PC-3 (cell line): ENCODE results near the gene LARP6. TPM values are rescaled to one million over a fixed set of nuclear protein-coding genes. Genes with fewer than 3 reads are reported as not detected.

Experiments used
- ATAC-seq: fragments of 200-7000 bp; cut with Tn5 transposase; 2 replicates; pipeline ENCODE4 v1.9.1; 2020; ENCODE audit warnings: mild to moderate bottlenecking, moderate library complexity
- BruUV-seq: library from RNA; stranded (reverse); fragments of 400-500 nt; replicated peaks from 2 replicates; lab custom pipeline; 2021; lab: Mats Ljungman, UMichigan
- CTCF ChIA-PET: fragments of 300-600 bp; sonication (Branson Sonifier 250); formaldehyde crosslinking; loops from one replicate; lab custom pipeline; 2022; ENCODE audit warnings: antibody characterized with exemption; lab: Charles Lee
- POLR2A ChIA-PET: fragments of 300-600 bp; sonication (Branson Sonifier 250); formaldehyde crosslinking; loops from one replicate; lab custom pipeline; 2022; ENCODE audit warnings: antibody characterized with exemption; ENCODE audit not compliant: unreplicated experiment; lab: Charles Lee
- DNase-seq: peaks from one replicate; pipeline ENCODE4 v3.0.0-alpha.2; 2015
- H2AFZ ChIP-seq: fragments of 300-600 bp; sonication (generic); 2 replicates; pipeline ENCODE4 v1.6.0; 2016; ENCODE audit warnings: antibody characterized with exemption, low read length
- H3F3A ChIP-seq: fragments of 300-600 bp; sonication (generic); one replicate; pipeline ENCODE4 v1.6.0; 2017; ENCODE audit warnings: antibody characterized with exemption, low read length, control low read depth, mild to moderate bottlenecking; ENCODE audit not compliant: unreplicated experiment
- H3K27ac ChIP-seq: fragments of 300-600 bp; sonication (generic); 2 replicates; pipeline ENCODE4 v1.5.1; 2016; ENCODE audit warnings: mild to moderate bottlenecking, low read length
- H3K27me3 ChIP-seq: fragments of 300-600 bp; sonication (generic); 2 replicates; pipeline ENCODE4 v1.6.1; 2016; ENCODE audit warnings: low read length, mixed read lengths
- H3K36me3 ChIP-seq: fragments of 300-600 bp; sonication (generic); 2 replicates; pipeline ENCODE4 v1.6.1; 2016; ENCODE audit warnings: low read depth, mixed run types, low read length, mixed read lengths
- H3K4me1 ChIP-seq: fragments of 300-600 bp; sonication (generic); 2 replicates; pipeline ENCODE4 v1.5.1; 2016; ENCODE audit warnings: low read length; ENCODE audit not compliant: insufficient read depth
- H3K4me2 ChIP-seq: fragments of 300-600 bp; sonication (generic); 2 replicates; pipeline ENCODE4 v1.6.0; 2016; ENCODE audit warnings: low read length
- H3K4me3 ChIP-seq: fragments of 300-600 bp; sonication (generic); 2 replicates; pipeline ENCODE4 v1.5.1; 2016; ENCODE audit warnings: mild to moderate bottlenecking, low read length, mixed read lengths
- H3K79me2 ChIP-seq: fragments of 300-600 bp; sonication (generic); 2 replicates; pipeline ENCODE4 v1.6.1; 2017; ENCODE audit warnings: low read length, mixed read lengths
- H3K9ac ChIP-seq: fragments of 300-600 bp; sonication (generic); 2 replicates; pipeline ENCODE4 v1.6.0; 2016; ENCODE audit warnings: mild to moderate bottlenecking, low read length
- H3K9me2 ChIP-seq: fragments of 300-600 bp; sonication (generic); replicated peaks from 2 replicates; pipeline ENCODE4 v1.6.1; 2016; ENCODE audit warnings: mixed run types, low read length, mixed read lengths
- H3K9me3 ChIP-seq: fragments of 300-600 bp; sonication (generic); 2 replicates; pipeline ENCODE4 v1.6.1; 2016; ENCODE audit warnings: low read length, mixed read lengths
- H4K20me1 ChIP-seq: fragments of 300-600 bp; sonication (generic); 2 replicates; pipeline ENCODE4 v1.6.1; 2016; ENCODE audit warnings: low read length, mixed read lengths
- EZH2 ChIP-seq: fragments of 300-600 bp; sonication (generic); IDR thresholded peaks from one replicate; pipeline ENCODE4 v1.6.1; 2017; ENCODE audit warnings: antibody characterized with exemption, mild to moderate bottlenecking, low read length; ENCODE audit not compliant: unreplicated experiment
- EZH2phosphoT487 ChIP-seq: fragments of 300-600 bp; sonication (generic); IDR thresholded peaks from 2 replicates; pipeline ENCODE4 v1.6.1; 2018; ENCODE audit warnings: mild to moderate bottlenecking, antibody characterized with exemption, low read length, borderline replicate concordance
- intact Hi-C: fragments of 100-400 bp; cut with micrococcal nuclease; formaldehyde crosslinking; loops from 2 replicates; pipeline ENCODE4 v1.9.0; 2023
- total RNA-seq: library from RNA; depleted of rRNA; stranded (reverse); fragments of >200 nt; gene quantifications from 2 replicates; pipeline ENCODE4 v1.2.3, GENCODE V29; 2014
- TF ChIP-seq, protein P1 (sequence below): fragments of 300-600 bp; sonication (generic); conservative IDR thresholded peaks from 2 replicates; pipeline ENCODE4 v1.5.1; 2017; ENCODE audit warnings: antibody characterized with exemption, low read depth, mild to moderate bottlenecking, low read length

Gene LARP6
- total RNA-seq, 1 experiment from 2014 or later = 133 TPM

GRCh38 chr15:70876683-70877082 lies 22.7 kb upstream of the LARP6 start:
- H3K27ac ChIP-seq = no peak overlapping the region
- intact Hi-C loops = loop anchor here (5.0 to 10.0 kb wide), 2 partner anchors 112 to 199 kb away; partner anchors contain the start of gene UACA
- peaks cover 23% of the 10 kb centered on the region for H3K4me1 ChIP-seq
- H2AFZ ChIP-seq = no peak overlapping the region; the same call in 1 of the 2 replicates
- no TSS peak for BruUV-seq
- H3K9ac ChIP-seq = no peak overlapping the region
- H3K79me2 ChIP-seq = no peaks in the 10 kb centered on the region
- no peaks in the 10 kb centered on the region for H4K20me1 ChIP-seq
- POLR2A ChIA-PET = no interaction called here
- ATAC-seq = no peak
- no peak overlapping the region for H3K4me2 ChIP-seq
- no peaks in the 10 kb centered on the region for H3F3A ChIP-seq
- CTCF ChIA-PET = no interaction called here
- no peak for TF ChIP-seq EZH2
- TF ChIP-seq, protein P1, sequence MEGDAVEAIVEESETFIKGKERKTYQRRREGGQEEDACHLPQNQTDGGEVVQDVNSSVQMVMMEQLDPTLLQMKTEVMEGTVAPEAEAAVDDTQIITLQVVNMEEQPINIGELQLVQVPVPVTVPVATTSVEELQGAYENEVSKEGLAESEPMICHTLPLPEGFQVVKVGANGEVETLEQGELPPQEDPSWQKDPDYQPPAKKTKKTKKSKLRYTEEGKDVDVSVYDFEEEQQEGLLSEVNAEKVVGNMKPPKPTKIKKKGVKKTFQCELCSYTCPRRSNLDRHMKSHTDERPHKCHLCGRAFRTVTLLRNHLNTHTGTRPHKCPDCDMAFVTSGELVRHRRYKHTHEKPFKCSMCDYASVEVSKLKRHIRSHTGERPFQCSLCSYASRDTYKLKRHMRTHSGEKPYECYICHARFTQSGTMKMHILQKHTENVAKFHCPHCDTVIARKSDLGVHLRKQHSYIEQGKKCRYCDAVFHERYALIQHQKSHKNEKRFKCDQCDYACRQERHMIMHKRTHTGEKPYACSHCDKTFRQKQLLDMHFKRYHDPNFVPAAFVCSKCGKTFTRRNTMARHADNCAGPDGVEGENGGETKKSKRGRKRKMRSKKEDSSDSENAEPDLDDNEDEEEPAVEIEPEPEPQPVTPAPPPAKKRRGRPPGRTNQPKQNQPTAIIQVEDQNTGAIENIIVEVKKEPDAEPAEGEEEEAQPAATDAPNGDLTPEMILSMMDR = no peak
- TF ChIP-seq EZH2phosphoT487 = no peak
- H3K36me3 ChIP-seq = no peaks in the 10 kb centered on the region
- no peaks in the 10 kb centered on the region for H3K27me3 ChIP-seq
- DNase-seq = no peak
- no peak overlapping the region for H3K4me3 ChIP-seq
- no peaks in the 10 kb centered on the region for H3K9me3 ChIP-seq
- no peaks in the 10 kb centered on the region for H3K9me2 ChIP-seq

- no peaks in the 10 kb centered on the region for H3K79me2 ChIP-seq
- no peak overlapping the region for H3K4me3 ChIP-seq
- no peak overlapping the region for H3K9ac ChIP-seq
- no peaks in the 10 kb centered on the region for H3F3A ChIP-seq
- DNase-seq (no peak), ATAC-seq (no peak)
- intact Hi-C loops = loop anchor here (5.0 to 10.0 kb wide), 2 partner anchors 111 to 199 kb away; partner anchors contain the start of gene UACA
- no TSS peak for BruUV-seq
- H3K4me1 ChIP-seq = peaks cover 23% of the 10 kb centered on the region
- no peaks in the 10 kb centered on the region for H3K9me2 ChIP-seq
- ChIA-PET POLR2A (no interaction called here), CTCF (no interaction called here)
- no peak for TF ChIP-seq EZH2
- no peak for TF ChIP-seq EZH2phosphoT487
- TF ChIP-seq, protein P1 = no peak
- H3K4me2 ChIP-seq = no peak overlapping the region
- no peak overlapping the region for H3K27ac ChIP-seq
- H3K9me3 ChIP-seq = no peaks in the 10 kb centered on the region
- no peaks in the 10 kb centered on the region for H3K36me3 ChIP-seq
- H4K20me1 ChIP-seq = no peaks in the 10 kb centered on the region
- no peaks in the 10 kb centered on the region for H3K27me3 ChIP-seq
- no peak overlapping the region for H2AFZ ChIP-seq
Observed at GRCh38 chr15:70876011-70876410, 22.1 kb upstream of the LARP6 start.
